Measurements from ENCODE around the gene HIGD1B.

Gene HIGD1B

GRCh38 chr17:44862278-44862914 lies 14.7 kb downstream of the HIGD1B start:
- Histone ChIP-seq H3K36me3 (ENCODE audit: control insufficient read depth, insufficient read depth, low read length) (peaks cover 90% of the 10 kb centered on the region), H3K27me3 (ENCODE audit: control insufficient read depth, insufficient read depth, low read length) (no peaks in the 10 kb centered on the region), H3K4me1 (ENCODE audit: control insufficient read depth, insufficient read depth, low read length) (no peaks in the 10 kb centered on the region), H3K4me3 (ENCODE audit: low read depth, low read length) (no peak overlapping the region), H3K9me3 (ENCODE audit: control insufficient read depth, insufficient read depth, low read length) (no peaks in the 10 kb centered on the region), H3K9ac (ENCODE audit: low read depth, low read length) (no peak overlapping the region), H3K27ac (ENCODE audit: low read depth, low read length) (no peak overlapping the region)

- no peaks in the 10 kb centered on the region for H3K4me1 ChIP-seq (ENCODE audit: control insufficient read depth, insufficient read depth, low read length)
- H3K27ac ChIP-seq (ENCODE audit: low read depth, low read length) = no peak overlapping the region
- H3K27me3 ChIP-seq (ENCODE audit: control insufficient read depth, insufficient read depth, low read length) = no peaks in the 10 kb centered on the region
- no peak overlapping the region for H3K4me3 ChIP-seq (ENCODE audit: low read depth, low read length)
- no peaks in the 10 kb centered on the region for H3K9me3 ChIP-seq (ENCODE audit: control insufficient read depth, insufficient read depth, low read length)
- H3K9ac ChIP-seq (ENCODE audit: low read depth, low read length) = no peak overlapping the region
- H3K36me3 ChIP-seq (ENCODE audit: control insufficient read depth, insufficient read depth, low read length) = peaks cover 91% of the 10 kb centered on the region
Observed at GRCh38 chr17:44863061-44863918, 15.6 kb downstream of the HIGD1B start.

GRCh38 chr17:44864831-44865230 lies 17.1 kb downstream of the HIGD1B start:
- Histone ChIP-seq H3K9me3 (ENCODE audit: control insufficient read depth, insufficient read depth, low read length) (no peaks in the 10 kb centered on the region), H3K27ac (ENCODE audit: low read depth, low read length) (no peak overlapping the region), H3K4me3 (ENCODE audit: low read depth, low read length) (no peak overlapping the region), H3K4me1 (ENCODE audit: control insufficient read depth, insufficient read depth, low read length) (no peaks in the 10 kb centered on the region), H3K36me3 (ENCODE audit: control insufficient read depth, insufficient read depth, low read length) (peaks cover 91% of the 10 kb centered on the region), H3K27me3 (ENCODE audit: control insufficient read depth, insufficient read depth, low read length) (no peaks in the 10 kb centered on the region), H3K9ac (ENCODE audit: low read depth, low read length) (no peak overlapping the region)

GRCh38 chr17:44865231-44865660 lies 17.6 kb downstream of the HIGD1B start:
- H3K27me3 ChIP-seq (ENCODE audit: control insufficient read depth, insufficient read depth, low read length) = no peaks in the 10 kb centered on the region
- no peak overlapping the region for H3K4me3 ChIP-seq (ENCODE audit: low read depth, low read length)
- H3K9ac ChIP-seq (ENCODE audit: low read depth, low read length) = no peak overlapping the region
- H3K4me1 ChIP-seq (ENCODE audit: control insufficient read depth, insufficient read depth, low read length) = no peaks in the 10 kb centered on the region
- H3K36me3 ChIP-seq (ENCODE audit: control insufficient read depth, insufficient read depth, low read length) = peaks cover 91% of the 10 kb centered on the region
- H3K9me3 ChIP-seq (ENCODE audit: control insufficient read depth, insufficient read depth, low read length) = no peaks in the 10 kb centered on the region
- no peak overlapping the region for H3K27ac ChIP-seq (ENCODE audit: low read depth, low read length)

- no peak overlapping the region for H3K9ac ChIP-seq (ENCODE audit: low read depth, low read length)
- no peak overlapping the region for H3K4me3 ChIP-seq (ENCODE audit: low read depth, low read length)
- peaks cover 88% of the 10 kb centered on the region for H3K36me3 ChIP-seq (ENCODE audit: control insufficient read depth, insufficient read depth, low read length)
- no peaks in the 10 kb centered on the region for H3K27me3 ChIP-seq (ENCODE audit: control insufficient read depth, insufficient read depth, low read length)
- no peaks in the 10 kb centered on the region for H3K4me1 ChIP-seq (ENCODE audit: control insufficient read depth, insufficient read depth, low read length)
- no peaks in the 10 kb centered on the region for H3K9me3 ChIP-seq (ENCODE audit: control insufficient read depth, insufficient read depth, low read length)
- H3K27ac ChIP-seq (ENCODE audit: low read depth, low read length) = no peak overlapping the region
Observed at GRCh38 chr17:44865931-44866330, 18.2 kb downstream of the HIGD1B start.

- Histone ChIP-seq H3K4me1 (ENCODE audit: control insufficient read depth, insufficient read depth, low read length) (no peaks in the 10 kb centered on the region), H3K27me3 (ENCODE audit: control insufficient read depth, insufficient read depth, low read length) (no peaks in the 10 kb centered on the region), H3K9ac (ENCODE audit: low read depth, low read length) (no peak overlapping the region), H3K4me3 (ENCODE audit: low read depth, low read length) (no peak overlapping the region), H3K9me3 (ENCODE audit: control insufficient read depth, insufficient read depth, low read length) (no peaks in the 10 kb centered on the region), H3K36me3 (ENCODE audit: control insufficient read depth, insufficient read depth, low read length) (peaks cover 89% of the 10 kb centered on the region), H3K27ac (ENCODE audit: low read depth, low read length) (no peak overlapping the region)
Observed at GRCh38 chr17:44867841-44868240, 20.2 kb downstream of the HIGD1B start.

- H3K4me1 ChIP-seq (ENCODE audit: control insufficient read depth, insufficient read depth, low read length) = no peaks in the 10 kb centered on the region
- no peaks in the 10 kb centered on the region for H3K27me3 ChIP-seq (ENCODE audit: control insufficient read depth, insufficient read depth, low read length)
- H3K9ac ChIP-seq (ENCODE audit: low read depth, low read length) = no peak overlapping the region
- H3K4me3 ChIP-seq (ENCODE audit: low read depth, low read length) = no peak overlapping the region
- no peaks in the 10 kb centered on the region for H3K9me3 ChIP-seq (ENCODE audit: control insufficient read depth, insufficient read depth, low read length)
- peaks cover 88% of the 10 kb centered on the region for H3K36me3 ChIP-seq (ENCODE audit: control insufficient read depth, insufficient read depth, low read length)
- H3K27ac ChIP-seq (ENCODE audit: low read depth, low read length) = no peak overlapping the region
Observed at GRCh38 chr17:44871556-44871955, 23.9 kb downstream of the HIGD1B start.

- Histone ChIP-seq H3K4me1 (ENCODE audit: control insufficient read depth, insufficient read depth, low read length) (no peaks in the 10 kb centered on the region), H3K36me3 (ENCODE audit: control insufficient read depth, insufficient read depth, low read length) (peaks cover 88% of the 10 kb centered on the region), H3K9ac (ENCODE audit: low read depth, low read length) (no peak overlapping the region), H3K4me3 (ENCODE audit: low read depth, low read length) (no peak overlapping the region), H3K9me3 (ENCODE audit: control insufficient read depth, insufficient read depth, low read length) (no peaks in the 10 kb centered on the region), H3K27me3 (ENCODE audit: control insufficient read depth, insufficient read depth, low read length) (no peaks in the 10 kb centered on the region), H3K27ac (ENCODE audit: low read depth, low read length) (no peak overlapping the region)
Observed at GRCh38 chr17:44872131-44872768, 24.6 kb downstream of the HIGD1B start.

- H3K27me3 ChIP-seq (ENCODE audit: control insufficient read depth, insufficient read depth, low read length) = no peaks in the 10 kb centered on the region
- no peak overlapping the region for H3K27ac ChIP-seq (ENCODE audit: low read depth, low read length)
- no peak overlapping the region for H3K4me3 ChIP-seq (ENCODE audit: low read depth, low read length)
- peaks cover 88% of the 10 kb centered on the region for H3K36me3 ChIP-seq (ENCODE audit: control insufficient read depth, insufficient read depth, low read length)
- no peak overlapping the region for H3K9ac ChIP-seq (ENCODE audit: low read depth, low read length)
- no peaks in the 10 kb centered on the region for H3K9me3 ChIP-seq (ENCODE audit: control insufficient read depth, insufficient read depth, low read length)
- H3K4me1 ChIP-seq (ENCODE audit: control insufficient read depth, insufficient read depth, low read length) = no peaks in the 10 kb centered on the region
Observed at GRCh38 chr17:44875761-44876160, 28.1 kb downstream of the HIGD1B start.

- H3K9ac ChIP-seq (ENCODE audit: low read depth, low read length) = no peak overlapping the region
- peaks cover 91% of the 10 kb centered on the region for H3K36me3 ChIP-seq (ENCODE audit: control insufficient read depth, insufficient read depth, low read length)
- no peak overlapping the region for H3K4me3 ChIP-seq (ENCODE audit: low read depth, low read length)
- H3K4me1 ChIP-seq (ENCODE audit: control insufficient read depth, insufficient read depth, low read length) = no peaks in the 10 kb centered on the region
- H3K27me3 ChIP-seq (ENCODE audit: control insufficient read depth, insufficient read depth, low read length) = no peaks in the 10 kb centered on the region
- no peak overlapping the region for H3K27ac ChIP-seq (ENCODE audit: low read depth, low read length)
- no peaks in the 10 kb centered on the region for H3K9me3 ChIP-seq (ENCODE audit: control insufficient read depth, insufficient read depth, low read length)
Observed at GRCh38 chr17:44877121-44877520, 29.4 kb downstream of the HIGD1B start.

All from HUES48 (cell line).